ENCODE data around the gene FAM174C.

FAM174C gene

DNA sequence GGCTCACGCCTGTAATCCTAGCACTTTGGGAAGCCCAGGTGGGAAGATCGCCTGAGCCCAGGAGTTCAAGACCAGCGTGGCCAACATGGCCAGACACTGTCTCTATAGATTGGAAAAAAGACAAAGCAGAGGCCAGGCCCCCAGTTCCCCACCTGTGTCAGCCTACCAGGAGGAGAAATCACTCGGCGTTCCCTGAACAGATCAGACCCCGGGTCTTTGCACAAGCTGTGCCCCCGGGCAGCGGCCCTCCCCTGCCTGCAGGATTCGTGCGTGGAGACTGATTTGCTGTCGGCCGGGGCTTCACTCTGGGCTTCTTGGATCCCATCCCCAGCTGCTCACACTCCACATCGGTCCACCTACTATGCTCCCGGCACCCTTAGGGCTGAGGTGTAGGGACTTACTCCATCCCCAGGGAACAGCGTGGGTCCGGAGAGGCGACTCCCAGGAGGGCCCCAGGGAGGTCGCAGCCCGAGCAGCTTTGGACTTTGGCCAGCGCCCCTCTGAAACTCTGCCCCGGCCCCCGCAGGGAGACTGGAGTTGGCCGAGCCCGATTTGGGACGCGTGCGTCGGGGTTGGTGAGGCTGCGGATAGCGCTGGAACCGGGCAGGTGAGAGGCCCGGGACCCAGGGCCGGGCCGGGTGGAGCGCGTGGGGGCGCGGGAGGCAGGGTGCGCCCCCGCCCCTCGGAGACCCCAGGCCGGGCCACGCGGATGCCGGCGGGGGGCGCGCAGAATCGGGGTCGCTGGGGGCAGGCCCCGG is 9.8 kb downstream of the FAM174C start:
- no peak for DNase-seq (ENCODE audit: low spot score)

DNA sequence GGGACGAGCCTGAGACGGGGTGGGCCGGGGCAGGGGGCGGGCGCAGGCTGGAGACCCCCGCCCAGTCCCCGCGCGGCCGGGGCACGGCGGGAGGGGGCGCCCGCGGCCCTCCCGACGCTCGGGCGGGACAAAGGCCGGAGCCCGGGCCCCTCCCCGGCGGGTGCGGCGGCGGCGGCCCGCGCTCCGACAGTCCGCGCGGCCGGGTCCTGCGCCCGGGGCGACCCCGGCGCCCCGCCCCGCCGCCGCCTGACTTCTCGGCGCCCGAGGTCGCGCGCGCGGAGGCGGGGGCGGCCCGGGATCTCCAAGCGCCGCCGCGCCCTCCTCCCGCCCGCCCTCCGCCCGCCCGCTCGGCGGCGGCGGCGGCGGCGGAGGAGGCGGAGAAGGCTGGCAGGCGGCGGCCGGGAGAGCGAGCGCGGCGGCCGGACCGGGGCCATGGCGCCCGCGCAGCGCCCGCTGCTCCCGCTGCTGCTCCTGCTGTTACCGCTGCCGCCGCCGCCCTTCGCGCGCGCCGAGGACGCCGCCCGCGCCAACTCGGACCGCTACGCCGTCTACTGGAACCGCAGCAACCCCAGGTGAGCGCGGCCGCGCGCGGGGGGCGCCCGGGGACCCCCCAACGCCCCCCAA is 10.5 kb downstream of the FAM174C start, which contains the start of gene EFNA2:
EFNA2 (plus strand) TSS at position 137 of the 624 bp plus-strand sequence; CDS start at position 433, 296 bp downstream.
- DNase-seq (ENCODE audit: low spot score) = no peak

DNA sequence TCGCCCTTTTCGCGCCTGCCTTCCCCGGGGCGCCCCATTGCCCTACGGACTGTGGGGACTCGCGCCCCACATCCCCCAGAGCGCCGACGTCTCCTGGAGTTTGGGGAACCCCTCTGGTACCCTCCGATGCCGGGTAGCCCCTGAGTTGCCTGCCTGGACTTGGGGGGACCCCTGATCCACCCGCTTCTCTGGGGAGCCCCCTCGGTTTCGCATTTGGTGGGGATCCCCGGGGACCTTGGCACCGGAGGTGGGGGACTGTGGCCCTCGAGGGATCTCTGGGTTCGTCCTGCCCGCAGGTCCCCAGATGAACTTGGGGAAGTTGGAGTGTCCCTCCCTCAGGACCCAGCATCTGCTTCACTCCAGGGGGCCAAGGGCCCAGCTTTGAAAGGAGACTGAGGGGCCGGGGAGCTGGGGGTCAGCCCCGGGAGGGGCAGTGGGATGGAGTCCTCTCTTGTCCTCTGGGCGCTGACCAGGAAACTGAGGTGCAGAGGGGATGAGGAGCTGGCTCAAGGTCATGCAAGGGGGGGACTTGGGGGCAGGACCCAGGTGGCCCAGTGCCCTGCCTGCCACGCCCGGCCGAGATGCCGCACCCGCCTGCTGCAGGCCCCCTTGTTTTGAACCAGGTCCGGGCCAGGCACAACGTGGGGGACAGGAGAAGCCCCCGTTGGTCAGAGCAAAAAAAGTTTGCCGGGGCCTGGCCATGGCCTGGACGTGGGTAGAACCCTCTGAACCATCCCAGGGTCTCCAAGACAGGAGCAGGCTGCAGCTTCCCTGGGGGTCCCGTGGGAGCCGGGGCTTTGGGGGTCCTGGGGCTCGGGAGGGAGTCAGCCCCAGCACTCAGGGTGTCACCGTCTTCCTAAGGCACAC is 11.4 kb downstream of the FAM174C start:
- DNase-seq (ENCODE audit: low spot score) = no peak

DNA sequence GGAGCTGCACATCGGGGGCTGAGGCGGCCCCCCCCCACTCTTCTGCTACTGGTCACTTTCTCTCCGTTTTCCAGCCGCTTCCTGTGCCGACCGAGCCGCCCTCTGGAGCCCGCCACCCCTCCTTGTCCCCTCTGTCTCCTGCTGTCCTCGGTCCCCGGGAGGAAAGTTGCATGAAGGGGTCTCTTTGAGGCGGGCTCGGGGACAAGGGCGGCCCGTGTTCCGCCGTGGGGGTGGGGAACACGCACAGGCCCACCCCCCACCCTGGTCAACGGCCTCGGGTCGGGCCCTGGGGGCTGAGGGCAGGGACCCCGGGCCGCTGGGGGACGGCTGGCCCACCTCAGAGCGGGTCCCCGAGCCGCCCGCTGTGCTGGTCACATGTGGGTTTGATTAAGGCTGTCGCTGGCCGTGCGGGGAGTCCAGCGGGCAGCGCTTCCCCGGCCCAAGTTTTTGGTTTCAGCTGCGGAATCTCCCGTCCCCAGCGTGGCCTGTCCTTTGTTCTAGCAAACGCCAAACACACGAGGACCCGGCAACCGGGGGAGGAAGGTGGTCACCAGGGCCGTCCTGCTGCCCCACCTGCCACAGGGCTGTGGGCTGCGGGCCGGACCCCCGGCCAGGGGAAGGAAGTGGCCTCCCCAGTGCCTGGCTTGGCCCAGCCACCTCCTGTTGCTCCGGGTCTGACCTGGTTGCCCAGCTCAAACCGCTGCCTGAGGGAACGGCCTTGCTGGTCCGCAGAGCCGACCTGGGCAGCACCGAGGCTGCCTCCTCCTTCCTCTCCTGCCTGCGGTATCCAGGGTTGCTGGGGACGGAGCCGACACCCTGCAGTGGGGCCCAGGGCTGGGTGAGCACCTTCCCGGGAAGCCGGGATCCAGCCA is 12.3 kb downstream of the FAM174C start:
- no peak for DNase-seq (ENCODE audit: low spot score)

DNA sequence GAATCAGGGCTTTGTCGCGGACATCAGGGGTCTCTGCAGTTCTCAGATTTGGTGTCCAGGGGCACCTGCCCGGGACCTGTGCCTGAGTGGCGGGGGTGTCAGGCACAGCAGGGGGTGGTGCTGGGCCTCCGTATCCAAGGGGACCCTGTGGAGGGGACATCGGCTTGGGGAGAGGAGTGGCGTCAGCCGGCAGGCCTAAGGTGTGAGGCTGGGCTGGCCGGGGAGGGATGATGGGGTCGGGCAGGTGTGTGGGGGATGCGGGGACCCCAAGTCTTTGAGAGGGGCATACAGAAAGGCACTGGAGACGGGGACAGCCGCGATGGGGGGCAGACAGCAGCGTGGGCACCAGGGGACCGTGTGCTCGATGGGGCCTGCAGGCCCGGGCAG is 12.9 kb downstream of the FAM174C start:
- DNase-seq (ENCODE audit: low spot score) = no peak

- DNase-seq (ENCODE audit: low spot score) = no peak
Measured at GRCh38 chr19:1288833-1289685, 13.7 kb downstream of the FAM174C start.

DNA sequence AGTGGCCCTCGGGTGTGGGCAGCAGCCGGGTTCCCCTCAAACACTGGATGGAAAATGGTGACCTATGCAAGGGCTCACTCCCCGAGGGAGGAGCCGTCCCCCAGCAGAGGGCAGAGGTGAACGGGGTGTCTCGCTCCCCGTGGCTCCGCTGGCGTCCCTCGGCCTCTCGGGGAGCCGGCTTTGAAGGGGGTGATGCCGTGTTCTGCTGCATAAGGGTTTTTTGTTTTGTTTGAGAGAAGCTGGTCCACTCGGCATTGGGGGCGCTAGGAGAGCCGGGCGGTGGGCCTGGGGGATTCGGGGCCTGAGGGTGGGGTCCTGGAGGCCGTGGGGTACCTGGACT is 14.3 kb downstream of the FAM174C start:
- DNase-seq (ENCODE audit: low spot score) = no peak

- DNase-seq (ENCODE audit: low spot score) = no peak
Measured at GRCh38 chr19:1290196-1290702, 14.9 kb downstream of the FAM174C start.

DNA sequence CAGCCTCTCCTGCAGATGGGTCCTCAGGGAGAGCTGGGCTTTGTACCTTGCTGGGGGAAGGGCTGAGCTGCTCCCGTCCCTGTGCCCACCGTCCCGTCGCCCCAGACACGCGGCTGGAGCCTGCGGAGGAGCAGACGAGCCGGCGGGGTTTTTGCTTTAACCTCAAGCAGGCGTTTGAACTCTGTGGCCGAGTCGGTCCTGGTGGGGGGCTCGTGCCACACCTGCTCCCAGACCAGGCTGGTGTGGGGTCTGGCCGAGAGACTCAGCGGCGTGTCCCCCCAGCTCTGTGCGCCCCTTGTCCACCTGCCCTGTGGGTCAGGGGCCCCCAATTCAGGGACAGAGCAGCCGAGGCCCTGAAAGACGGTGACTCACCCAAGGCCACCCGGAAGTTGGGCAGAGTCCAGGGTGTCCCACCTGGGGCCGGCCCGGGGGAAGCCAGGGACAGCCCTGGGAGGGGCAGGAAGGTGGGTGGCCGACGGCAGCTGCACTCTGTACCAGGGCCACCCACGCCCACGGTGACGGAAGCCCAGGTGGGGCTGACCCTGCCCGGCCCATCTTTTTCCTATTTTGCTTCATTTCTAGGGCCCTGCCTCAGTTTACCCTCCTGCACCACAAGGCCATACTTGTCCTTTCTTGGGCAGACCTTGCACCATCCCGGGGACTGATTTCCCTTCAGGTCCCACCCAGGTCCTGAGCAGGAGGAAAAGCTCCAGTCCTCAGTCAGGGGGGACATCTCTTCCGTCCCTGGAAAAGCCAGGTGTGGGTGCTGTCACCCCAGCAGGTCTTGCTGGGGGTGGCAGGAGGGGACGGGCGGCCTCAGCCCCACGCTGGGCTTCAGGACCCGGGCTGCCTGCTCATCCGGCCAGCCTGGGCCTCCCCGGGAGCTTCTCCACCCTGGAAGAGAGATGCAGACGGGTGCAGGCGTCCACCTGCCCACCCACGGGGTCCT is 15.6 kb downstream of the FAM174C start:
- DNase-seq (ENCODE audit: low spot score) = no peak

- DNase-seq (ENCODE audit: low spot score) = no peak
Measured at GRCh38 chr19:1291761-1292418, 16.6 kb downstream of the FAM174C start.

DNA sequence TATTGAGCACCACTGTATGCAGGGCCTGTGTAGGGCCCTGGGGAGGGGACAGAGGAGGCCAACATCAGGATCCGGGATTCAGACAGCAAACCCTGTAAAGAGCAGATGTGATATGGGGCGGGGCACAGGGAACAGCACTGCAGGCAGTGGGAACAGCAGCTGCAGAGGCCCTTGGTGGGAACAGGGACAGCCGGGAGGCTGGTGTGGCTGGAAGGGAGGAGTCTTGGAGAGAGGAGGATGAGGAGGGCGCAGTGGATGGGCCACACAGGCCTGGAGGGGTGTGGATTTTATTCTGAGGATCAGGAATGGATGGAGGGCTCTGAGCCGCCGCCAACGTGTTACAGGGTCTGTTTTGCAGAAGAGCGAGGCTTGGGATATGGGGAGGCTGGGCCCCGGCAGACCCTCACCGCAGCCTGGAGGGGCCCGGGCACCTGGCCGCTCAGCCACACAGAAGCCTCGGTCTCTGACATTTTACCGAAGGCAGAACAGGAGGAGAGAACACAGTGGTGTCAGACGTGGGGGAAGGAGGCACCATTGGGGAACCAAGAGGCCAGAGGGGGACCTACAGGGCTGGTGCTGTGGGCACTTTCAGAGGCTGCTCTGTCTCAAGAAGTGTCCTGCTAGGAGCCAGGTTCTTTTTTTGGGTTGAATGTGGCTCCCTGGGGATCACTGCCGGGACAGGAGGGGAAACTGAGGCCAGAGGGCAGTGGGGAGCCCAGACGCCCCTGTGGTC is 17.3 kb downstream of the FAM174C start:
- DNase-seq (ENCODE audit: low spot score) = no peak

DNA sequence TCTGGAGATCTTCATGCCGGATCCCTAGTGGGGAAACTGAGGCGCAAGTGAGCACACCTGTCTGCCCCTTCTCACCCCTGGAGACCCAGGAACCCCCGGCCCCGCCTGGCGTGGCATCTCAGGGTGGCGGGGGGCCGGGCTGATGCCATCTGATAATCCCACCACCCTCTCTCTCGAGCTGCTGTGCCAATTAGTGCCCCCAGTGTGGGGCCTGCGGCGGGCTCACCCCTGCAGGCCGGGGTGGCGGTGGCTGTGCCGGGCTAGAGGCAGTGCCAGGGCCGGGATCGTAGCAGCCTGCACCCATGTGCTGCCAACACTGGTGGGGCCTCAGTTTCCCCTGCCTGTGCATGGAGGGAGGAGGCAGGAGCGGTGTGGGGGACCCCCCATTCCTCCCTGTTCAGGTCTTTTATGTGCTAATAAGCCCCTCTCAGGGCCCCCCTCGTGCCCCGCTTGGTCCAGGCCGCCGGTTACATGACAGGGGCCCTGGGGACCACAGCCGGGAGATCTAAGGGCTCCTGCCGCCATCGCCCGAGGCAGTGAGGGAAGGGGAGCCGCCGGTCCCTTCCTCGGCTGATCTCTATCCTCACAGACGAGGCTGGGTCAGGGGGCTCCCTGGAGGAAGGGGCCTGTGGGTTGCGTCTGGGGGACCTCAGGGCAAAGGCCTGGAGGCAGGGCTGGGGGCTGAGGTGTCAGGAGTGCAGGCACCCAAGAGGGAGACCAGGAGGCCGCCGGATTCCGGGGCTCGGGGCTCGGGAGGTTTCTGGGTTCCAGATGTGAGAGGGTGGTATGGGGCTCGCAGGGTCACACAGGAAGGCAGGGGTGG is 18.7 kb downstream of the FAM174C start:
- DNase-seq (ENCODE audit: low spot score) = no peak

DNA sequence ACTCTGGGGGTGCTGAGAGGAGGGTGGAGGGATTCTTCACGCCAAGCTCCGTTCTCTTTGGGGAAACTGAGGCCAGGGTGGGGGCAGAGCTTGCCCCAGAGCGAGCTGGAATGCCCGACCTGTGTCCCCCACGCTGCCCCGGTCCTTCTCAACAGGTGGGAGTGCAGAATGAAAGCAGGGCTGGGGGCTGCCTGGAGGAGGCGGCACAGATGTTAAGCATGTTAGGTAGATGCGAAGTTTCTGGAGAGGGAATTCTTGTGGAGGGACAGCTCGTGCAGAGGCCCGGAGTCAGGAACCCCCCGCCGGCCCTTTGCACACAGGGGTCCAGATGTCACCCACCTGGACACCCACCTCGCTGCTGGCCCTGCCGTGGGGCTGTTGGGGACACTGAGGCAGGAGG is 19.4 kb downstream of the FAM174C start:
- no peak for DNase-seq (ENCODE audit: low spot score)

DNA sequence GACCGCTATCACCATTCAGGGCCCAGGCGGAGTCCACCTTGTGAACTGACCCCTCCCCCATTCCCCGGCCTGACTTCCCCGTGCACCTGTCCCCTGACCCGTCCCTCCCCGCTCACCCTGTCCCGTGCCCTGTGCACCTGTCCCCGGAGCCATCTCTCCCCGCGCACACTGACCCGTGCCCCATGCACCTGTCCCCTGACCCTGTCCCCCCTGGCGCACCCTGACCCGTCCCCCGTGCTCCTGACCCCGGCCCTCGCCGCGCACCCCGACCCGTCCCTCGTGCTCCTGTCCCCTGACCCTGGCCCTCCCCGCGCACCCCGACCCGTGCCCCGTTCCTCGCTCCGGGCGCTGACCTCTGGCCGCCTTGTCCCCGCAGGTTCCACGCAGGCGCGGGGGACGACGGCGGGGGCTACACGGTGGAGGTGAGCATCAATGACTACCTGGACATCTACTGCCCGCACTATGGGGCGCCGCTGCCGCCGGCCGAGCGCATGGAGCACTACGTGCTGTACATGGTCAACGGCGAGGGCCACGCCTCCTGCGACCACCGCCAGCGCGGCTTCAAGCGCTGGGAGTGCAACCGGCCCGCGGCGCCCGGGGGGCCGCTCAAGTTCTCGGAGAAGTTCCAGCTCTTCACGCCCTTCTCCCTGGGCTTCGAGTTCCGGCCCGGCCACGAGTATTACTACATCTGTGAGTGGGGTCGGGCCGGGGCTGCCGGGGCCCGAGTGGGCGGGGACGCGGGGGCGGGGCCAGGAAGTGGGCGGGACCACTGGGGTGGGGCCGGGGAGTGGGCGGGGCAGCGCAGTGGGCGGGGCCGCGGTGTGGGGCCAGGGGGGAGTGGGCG is 20.1 kb downstream of the FAM174C start:
- DNase-seq (ENCODE audit: low spot score) = no peak

DNA sequence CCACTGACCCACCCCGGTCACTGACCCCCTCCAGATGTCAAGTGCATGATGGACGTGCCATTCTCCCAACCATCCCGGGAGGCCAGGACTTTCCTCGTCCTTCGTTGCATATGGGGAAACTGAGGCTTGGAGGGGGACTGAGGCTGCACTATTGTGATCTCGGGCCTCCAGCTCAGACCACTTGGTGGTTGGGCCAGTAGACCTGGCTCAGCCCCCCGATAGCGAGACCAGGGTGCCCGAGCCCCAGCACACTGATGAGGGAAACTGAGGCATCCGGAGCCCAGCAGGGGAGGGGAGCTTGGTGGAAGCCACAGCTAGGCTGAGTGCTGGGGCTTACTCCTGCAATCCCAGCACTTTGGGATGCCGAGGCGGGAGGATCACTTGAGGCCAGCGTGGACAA is 20.7 kb downstream of the FAM174C start:
- DNase-seq (ENCODE audit: low spot score) = no peak

Measured in SK-N-DZ (cell line).